IMR-90 (cell line): ENCODE data around the gene CLN3.

ENCODE experiments used
- BHLHE40 ChIP-seq: fragments of 150-350 bp; IDR thresholded peaks from 2 replicates; pipeline ENCODE4 v1.6.1; 2016; ENCODE audit warnings: mild to moderate bottlenecking, low read depth, low read length
- CEBPB ChIP-seq: IDR thresholded peaks from 2 replicates; pipeline ENCODE4 v1.6.1; 2012; ENCODE audit warnings: low read depth, low read length, improper control_type of control experiment
- CHD1 ChIP-seq: IDR thresholded peaks from 2 replicates; pipeline ENCODE4 v1.6.1; 2012; ENCODE audit warnings: low read depth, low read length, improper control_type of control experiment
- CTCF ChIP-seq: conservative IDR thresholded peaks from 2 replicates; pipeline ENCODE4 v1.5.1; 2012; ENCODE audit warnings: mild to moderate bottlenecking, low read depth, low read length, improper control_type of control experiment
- MXI1 ChIP-seq: IDR thresholded peaks from 2 replicates; pipeline ENCODE4 v1.6.1; 2012; ENCODE audit warnings: low read depth, mild to moderate bottlenecking, low read length, moderate library complexity, borderline replicate concordance
- NFE2L2 ChIP-seq: fragments of 150-350 bp; IDR thresholded peaks from 2 replicates; pipeline ENCODE4 v1.6.1; 2016; ENCODE audit warnings: low read depth, mild to moderate bottlenecking, low read length
- POLR2A ChIP-seq: IDR thresholded peaks from 2 replicates; pipeline ENCODE4 v1.6.1; 2012; ENCODE audit warnings: mild to moderate bottlenecking, low read depth, low read length
- RAD21 ChIP-seq: IDR thresholded peaks from 2 replicates; pipeline ENCODE4 v1.6.1; 2012; ENCODE audit warnings: low read length, improper control_type of control experiment
- RCOR1 ChIP-seq: IDR thresholded peaks from 2 replicates; pipeline ENCODE4 v1.6.1; 2012; ENCODE audit warnings: mild to moderate bottlenecking, low read length, improper control_type of control experiment; ENCODE audit not compliant: insufficient replicate concordance
- RFX5 ChIP-seq: IDR thresholded peaks from 2 replicates; pipeline ENCODE4 v1.8.0; 2012; ENCODE audit warnings: low read depth, mild to moderate bottlenecking, low read length, moderate library complexity
- SMC3 ChIP-seq: fragments of 150-350 bp; IDR thresholded peaks from 2 replicates; pipeline ENCODE4 v1.6.1; 2016; ENCODE audit warnings: low read depth, mild to moderate bottlenecking, antibody characterized with exemption, low read length, moderate library complexity
- USF2 ChIP-seq: fragments of 150-350 bp; IDR thresholded peaks from 2 replicates; pipeline ENCODE4 v1.6.1; 2017; ENCODE audit warnings: mild to moderate bottlenecking, antibody characterized with exemption, low read length, low read depth

- TF ChIP-seq CTCF: no peak
- no peak for TF ChIP-seq RAD21
- no peak for TF ChIP-seq POLR2A
- TF ChIP-seq CEBPB: no peak
- no peak for TF ChIP-seq RCOR1
- no peak for TF ChIP-seq BHLHE40
- no peak for TF ChIP-seq RFX5
- TF ChIP-seq CHD1: no peak
- no peak for TF ChIP-seq NFE2L2
- TF ChIP-seq USF2: no peak
- no peak for TF ChIP-seq SMC3
- no peak for TF ChIP-seq MXI1
Measured at GRCh38 chr16:28537076-28537475, 45.2 kb upstream of the CLN3 start.
